Measurements from ENCODE around the gene ZNF423. TPM values are rescaled to one million over a fixed set of nuclear protein-coding genes. Genes with fewer than 3 reads are reported as not detected.

The ZNF423 gene
- total and polyA plus RNA-seq, 10 donors = 0.36 to 7.0 (median 3.7) TPM

GRCh38 chr16:49598383-49599170 is 257.3 kb downstream of the ZNF423 start:
- DNase-seq = peak; percentile 38
- Histone ChIP-seq H3K36me3 (no peaks in the 10 kb centered on the region), H3K27ac (no peak overlapping the region), H3K27me3 (replicated peaks in 1 of 7) (no peaks in the 10 kb centered on the region), H3K9me3 (no peaks in the 10 kb centered on the region), H3K4me1 (peaks cover 0 to 17% (median 11%) of the 10 kb centered on the region in 6 donors), H3K4me3 (no peak overlapping the region)
- intact Hi-C loops (cut with DNase I; ENCODE audit: low total_unique reads) = loop anchor here (10.0 kb wide), 2 partner anchors 104 to 194 kb away; no protein-coding TSS in a partner anchor
- TF ChIP-seq, protein P1, sequence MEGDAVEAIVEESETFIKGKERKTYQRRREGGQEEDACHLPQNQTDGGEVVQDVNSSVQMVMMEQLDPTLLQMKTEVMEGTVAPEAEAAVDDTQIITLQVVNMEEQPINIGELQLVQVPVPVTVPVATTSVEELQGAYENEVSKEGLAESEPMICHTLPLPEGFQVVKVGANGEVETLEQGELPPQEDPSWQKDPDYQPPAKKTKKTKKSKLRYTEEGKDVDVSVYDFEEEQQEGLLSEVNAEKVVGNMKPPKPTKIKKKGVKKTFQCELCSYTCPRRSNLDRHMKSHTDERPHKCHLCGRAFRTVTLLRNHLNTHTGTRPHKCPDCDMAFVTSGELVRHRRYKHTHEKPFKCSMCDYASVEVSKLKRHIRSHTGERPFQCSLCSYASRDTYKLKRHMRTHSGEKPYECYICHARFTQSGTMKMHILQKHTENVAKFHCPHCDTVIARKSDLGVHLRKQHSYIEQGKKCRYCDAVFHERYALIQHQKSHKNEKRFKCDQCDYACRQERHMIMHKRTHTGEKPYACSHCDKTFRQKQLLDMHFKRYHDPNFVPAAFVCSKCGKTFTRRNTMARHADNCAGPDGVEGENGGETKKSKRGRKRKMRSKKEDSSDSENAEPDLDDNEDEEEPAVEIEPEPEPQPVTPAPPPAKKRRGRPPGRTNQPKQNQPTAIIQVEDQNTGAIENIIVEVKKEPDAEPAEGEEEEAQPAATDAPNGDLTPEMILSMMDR (IDR thresholded peaks at IDR 0.05 in 8 of 11, conservative IDR thresholded peaks at IDR 0.05 in 3 of 11) = no peak
- no peak for TF ChIP-seq POLR2AphosphoS5 (IDR thresholded peaks at IDR 0.05)
- TF ChIP-seq POLR2A (IDR thresholded peaks at IDR 0.05) = no peak
- WGBS, 5 donors = 82 to 89% (median 84%) methylated on average over 8 of the region's 8 CpGs

DNA sequence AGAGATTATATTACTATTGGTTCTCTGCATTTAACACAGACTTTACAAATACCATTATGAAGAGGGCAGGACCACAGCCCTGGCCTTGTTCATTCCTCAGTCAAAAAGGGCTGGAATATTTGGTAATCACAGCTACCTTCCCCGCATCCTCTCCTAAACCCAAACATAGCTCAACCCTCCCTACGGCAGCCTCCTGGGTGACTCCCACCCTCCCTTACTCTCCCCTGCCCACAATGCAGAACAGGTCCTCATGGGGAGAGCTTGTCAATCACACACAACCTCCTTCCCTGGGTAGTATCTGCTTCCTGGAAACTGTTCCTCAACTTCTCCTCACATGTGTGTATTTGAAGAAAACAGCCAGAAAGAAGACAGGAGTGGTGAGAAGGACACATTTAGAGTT is 258.1 kb downstream of the ZNF423 start:
- Histone ChIP-seq H3K4me1 (peaks cover 0 to 22% (median 11%) of the 10 kb centered on the region in 6 donors), H3K9me3 (no peaks in the 10 kb centered on the region), H3K36me3 (no peaks in the 10 kb centered on the region), H3K27me3 (replicated peaks in 1 of 7) (no peaks in the 10 kb centered on the region), H3K4me3 (no peak overlapping the region), H3K27ac (no peak overlapping the region)
- peak; percentile 25 for DNase-seq
- WGBS, 5 donors = 62 to 91% (median 88%) methylated on average over 2 of the region's 2 CpGs
- intact Hi-C loops (cut with DNase I; ENCODE audit: low total_unique reads) = loop anchor here (10.0 kb wide), 2 partner anchors 103 to 193 kb away; no protein-coding TSS in a partner anchor
- TF ChIP-seq, protein P1 (IDR thresholded peaks at IDR 0.05 in 8 of 11, conservative IDR thresholded peaks at IDR 0.05 in 3 of 11) = no peak
- TF ChIP-seq POLR2AphosphoS5 (IDR thresholded peaks at IDR 0.05) = no peak
- TF ChIP-seq POLR2A (IDR thresholded peaks at IDR 0.05) = no peak

DNA sequence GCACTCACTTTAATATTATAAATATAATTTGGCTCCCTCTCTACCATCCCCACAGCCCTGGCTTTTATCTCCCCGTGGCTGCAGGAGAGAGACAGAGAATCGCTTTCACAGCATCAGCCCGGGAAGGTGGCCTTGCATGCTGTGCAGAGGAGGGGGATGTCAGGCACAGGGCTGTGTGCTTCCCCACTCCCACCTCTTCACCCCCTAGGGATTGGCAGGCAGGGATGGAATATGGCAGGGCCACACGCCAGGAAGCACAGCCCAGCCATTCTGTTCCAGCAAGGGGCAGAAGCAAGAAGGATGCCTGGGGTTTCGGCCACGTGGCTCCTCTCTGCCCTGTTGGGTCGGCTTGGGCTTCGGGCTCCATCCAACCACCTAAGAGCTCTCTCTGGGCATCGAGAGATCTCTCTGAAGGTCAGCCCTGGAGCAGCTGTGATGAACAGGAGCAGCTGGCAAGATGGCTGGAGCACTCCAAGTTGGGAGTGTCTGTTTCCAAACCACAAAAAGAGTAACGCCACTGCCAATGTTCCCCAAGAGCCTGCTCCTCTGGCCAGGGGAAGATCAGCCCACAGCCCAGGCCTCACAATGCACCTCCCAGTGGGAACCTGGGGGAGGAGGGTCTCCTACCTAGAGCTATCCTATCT is 259.1 kb downstream of the ZNF423 start:
- no peaks in the 10 kb centered on the region for H3K36me3 ChIP-seq
- H3K27ac ChIP-seq = peak overlapping the region in 2 of 8 donors; percentile 2 to 43
- peaks cover 0 to 23% (median 11%) of the 10 kb centered on the region in 6 donors for H3K4me1 ChIP-seq
- no peaks in the 10 kb centered on the region for H3K27me3 ChIP-seq (replicated peaks in 1 of 7)
- DNase-seq = peak; percentile 61
- WGBS, 5 donors = 71 to 80% (median 74%) methylated on average over 6 to 10 of the region's 10 CpGs
- TF ChIP-seq POLR2A (IDR thresholded peaks at IDR 0.05) (no peak), POLR2AphosphoS5 (IDR thresholded peaks at IDR 0.05) (no peak)
- TF ChIP-seq, protein P1 (IDR thresholded peaks at IDR 0.05 in 8 of 11, conservative IDR thresholded peaks at IDR 0.05 in 3 of 11) = no peak
- H3K4me3 ChIP-seq = no peak overlapping the region
- no peaks in the 10 kb centered on the region for H3K9me3 ChIP-seq
- intact Hi-C loops (cut with DNase I; ENCODE audit: low total_unique reads) = loop anchor here (10.0 kb wide), 2 partner anchors 102 to 192 kb away; no protein-coding TSS in a partner anchor

- Histone ChIP-seq H3K27me3 (replicated peaks in 1 of 7) (no peaks in the 10 kb centered on the region), H3K9me3 (no peaks in the 10 kb centered on the region), H3K36me3 (no peaks in the 10 kb centered on the region), H3K4me3 (peak overlapping the region in 1 of 8 donors; percentile 24), H3K27ac (peak overlapping the region in 3 of 8 donors; percentile 2 to 43 (median 12)), H3K4me1 (peaks cover 0 to 23% (median 11%) of the 10 kb centered on the region in 6 donors)
- intact Hi-C loops (cut with DNase I; ENCODE audit: low total_unique reads) = loop anchor here (10.0 kb wide), 2 partner anchors 101 to 191 kb away; no protein-coding TSS in a partner anchor
- 1 to 8% (median 3%) methylated on average over 11 of the region's 11 CpGs for whole genome bisulfite sequencing, 5 donors
- DNase-seq = no peak
- TF ChIP-seq POLR2AphosphoS5 (IDR thresholded peaks at IDR 0.05) = no peak
- TF ChIP-seq, protein P1 (IDR thresholded peaks at IDR 0.05 in 8 of 11, conservative IDR thresholded peaks at IDR 0.05 in 3 of 11) = no peak
- no peak for TF ChIP-seq POLR2A (IDR thresholded peaks at IDR 0.05)
Observed at GRCh38 chr16:49596068-49596467, 259.8 kb downstream of the ZNF423 start.
